Measurements from ENCODE around the gene ZCCHC7. TPM values are rescaled to one million over a fixed set of nuclear protein-coding genes. Genes with fewer than 3 reads are reported as not detected.
"Not testable (repeated sequence)": the region's sequence is repeated elsewhere in the genome, so short reads cannot be mapped to it uniquely, and the experiment has no call there.

Gene ZCCHC7
- total RNA-seq, 1 donor from 2014 or later = 12.0 TPM

- Mint-ChIP-seq H3K9me3 (ENCODE audit: unreplicated experiment) (no peaks in the 10 kb centered on the region), H3K4me3 (ENCODE audit: unreplicated experiment) (no peak overlapping the region), H3K27ac (ENCODE audit: unreplicated experiment) (no peak overlapping the region), H3K4me1 (ENCODE audit: unreplicated experiment) (no peaks in the 10 kb centered on the region), H3K27me3 (ENCODE audit: unreplicated experiment) (no peaks in the 10 kb centered on the region), H3K36me3 (ENCODE audit: low read depth, unreplicated experiment) (no peaks in the 10 kb centered on the region)
- no peak for DNase-seq (ENCODE audit: low spot score)
- no peak for TF ChIP-seq CTCF (IDR thresholded peaks at IDR 0.05; ENCODE audit: unreplicated experiment)
These were observed 181.9 kb downstream of the ZCCHC7 start for GRCh38 chr9:37302277-37302676.

- not testable (repeated sequence) for H3K27ac Mint-ChIP-seq (ENCODE audit: unreplicated experiment); H3K27me3 Mint-ChIP-seq (ENCODE audit: unreplicated experiment); DNase-seq (ENCODE audit: low spot score)
These were observed 182.9 kb downstream of the ZCCHC7 start for GRCh38 chr9:37303272-37303671.

GRCh38 chr9:37309136-37309535 lies 188.8 kb downstream of the ZCCHC7 start:
- H3K4me1 Mint-ChIP-seq (ENCODE audit: unreplicated experiment) = no peaks in the 10 kb centered on the region
- no peaks in the 10 kb centered on the region for H3K9me3 Mint-ChIP-seq (ENCODE audit: unreplicated experiment)
- no peaks in the 10 kb centered on the region for H3K27me3 Mint-ChIP-seq (ENCODE audit: unreplicated experiment)
- H3K4me3 Mint-ChIP-seq (ENCODE audit: unreplicated experiment) = no peak overlapping the region
- no peak overlapping the region for H3K27ac Mint-ChIP-seq (ENCODE audit: unreplicated experiment)
- TF ChIP-seq CTCF (IDR thresholded peaks at IDR 0.05; ENCODE audit: unreplicated experiment) = no peak
- H3K36me3 Mint-ChIP-seq (ENCODE audit: low read depth, unreplicated experiment) = no peaks in the 10 kb centered on the region
- DNase-seq (ENCODE audit: low spot score) = no peak

More at GRCh38 chr9:37303272-37303671, 182.9 kb downstream of the ZCCHC7 start:
- not testable (repeated sequence) for H3K4me3 Mint-ChIP-seq (ENCODE audit: unreplicated experiment); H3K4me1 Mint-ChIP-seq (ENCODE audit: unreplicated experiment); H3K36me3 Mint-ChIP-seq (ENCODE audit: low read depth, unreplicated experiment); H3K9me3 Mint-ChIP-seq (ENCODE audit: unreplicated experiment)

- DNase-seq (ENCODE audit: low spot score) = no peak
- no peak overlapping the region for H3K4me3 Mint-ChIP-seq (ENCODE audit: unreplicated experiment)
- no peaks in the 10 kb centered on the region for H3K27me3 Mint-ChIP-seq (ENCODE audit: unreplicated experiment)
- no peak for TF ChIP-seq CTCF (IDR thresholded peaks at IDR 0.05; ENCODE audit: unreplicated experiment)
- H3K36me3 Mint-ChIP-seq (ENCODE audit: low read depth, unreplicated experiment) = no peaks in the 10 kb centered on the region
- no peak overlapping the region for H3K27ac Mint-ChIP-seq (ENCODE audit: unreplicated experiment)
- H3K9me3 Mint-ChIP-seq (ENCODE audit: unreplicated experiment) = no peaks in the 10 kb centered on the region
- H3K4me1 Mint-ChIP-seq (ENCODE audit: unreplicated experiment) = no peaks in the 10 kb centered on the region
These were observed 191.7 kb downstream of the ZCCHC7 start for GRCh38 chr9:37311938-37312708.

GRCh38 chr9:37324261-37324683 lies 203.9 kb downstream of the ZCCHC7 start:
- Mint-ChIP-seq H3K27me3 (ENCODE audit: unreplicated experiment) (no peaks in the 10 kb centered on the region), H3K27ac (ENCODE audit: unreplicated experiment) (no peak overlapping the region), H3K4me1 (ENCODE audit: unreplicated experiment) (peaks cover 10% of the 10 kb centered on the region)

More at GRCh38 chr9:37324261-37324683, 203.9 kb downstream of the ZCCHC7 start:
- Mint-ChIP-seq H3K36me3 (ENCODE audit: low read depth, unreplicated experiment) (no peaks in the 10 kb centered on the region), H3K4me3 (ENCODE audit: unreplicated experiment) (no peak overlapping the region), H3K9me3 (ENCODE audit: unreplicated experiment) (no peaks in the 10 kb centered on the region)
- no peak for DNase-seq (ENCODE audit: low spot score)
- no peak for TF ChIP-seq CTCF (IDR thresholded peaks at IDR 0.05; ENCODE audit: unreplicated experiment)
